Measurements from ENCODE around the gene CMTM8.

Gene CMTM8

DNA sequence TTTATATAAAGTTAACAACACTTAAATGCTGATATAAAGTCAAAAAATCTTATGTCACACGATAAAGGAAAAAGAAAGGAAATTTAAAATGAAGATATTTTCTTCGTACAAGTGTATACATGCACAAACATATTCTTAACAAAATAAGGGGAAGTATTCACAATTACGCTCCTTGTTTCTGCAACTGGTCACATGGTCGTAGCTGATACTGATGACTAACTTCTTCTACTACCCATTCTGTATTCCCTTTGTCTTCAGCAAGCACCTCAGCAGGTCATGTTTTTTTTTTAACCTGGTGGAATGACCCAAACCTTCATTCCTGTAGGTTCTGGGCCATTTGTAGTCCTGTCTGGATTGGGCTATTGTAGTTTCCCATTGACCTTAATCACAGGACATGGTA lies 30.0 kb upstream of the CMTM8 start:
- Histone ChIP-seq H3K4me3 (ENCODE audit: low read depth, low read length) (no peak overlapping the region), H3K36me3 (no peaks in the 10 kb centered on the region), H3K27me3 (no peaks in the 10 kb centered on the region), H3K4me1 (no peaks in the 10 kb centered on the region), H3K9me3 (no peaks in the 10 kb centered on the region)
- TF ChIP-seq, protein P1, sequence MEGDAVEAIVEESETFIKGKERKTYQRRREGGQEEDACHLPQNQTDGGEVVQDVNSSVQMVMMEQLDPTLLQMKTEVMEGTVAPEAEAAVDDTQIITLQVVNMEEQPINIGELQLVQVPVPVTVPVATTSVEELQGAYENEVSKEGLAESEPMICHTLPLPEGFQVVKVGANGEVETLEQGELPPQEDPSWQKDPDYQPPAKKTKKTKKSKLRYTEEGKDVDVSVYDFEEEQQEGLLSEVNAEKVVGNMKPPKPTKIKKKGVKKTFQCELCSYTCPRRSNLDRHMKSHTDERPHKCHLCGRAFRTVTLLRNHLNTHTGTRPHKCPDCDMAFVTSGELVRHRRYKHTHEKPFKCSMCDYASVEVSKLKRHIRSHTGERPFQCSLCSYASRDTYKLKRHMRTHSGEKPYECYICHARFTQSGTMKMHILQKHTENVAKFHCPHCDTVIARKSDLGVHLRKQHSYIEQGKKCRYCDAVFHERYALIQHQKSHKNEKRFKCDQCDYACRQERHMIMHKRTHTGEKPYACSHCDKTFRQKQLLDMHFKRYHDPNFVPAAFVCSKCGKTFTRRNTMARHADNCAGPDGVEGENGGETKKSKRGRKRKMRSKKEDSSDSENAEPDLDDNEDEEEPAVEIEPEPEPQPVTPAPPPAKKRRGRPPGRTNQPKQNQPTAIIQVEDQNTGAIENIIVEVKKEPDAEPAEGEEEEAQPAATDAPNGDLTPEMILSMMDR (IDR thresholded peaks at IDR 0.05; ENCODE audit: low read depth, low read length), result no peak
- no peak for DNase-seq

DNA sequence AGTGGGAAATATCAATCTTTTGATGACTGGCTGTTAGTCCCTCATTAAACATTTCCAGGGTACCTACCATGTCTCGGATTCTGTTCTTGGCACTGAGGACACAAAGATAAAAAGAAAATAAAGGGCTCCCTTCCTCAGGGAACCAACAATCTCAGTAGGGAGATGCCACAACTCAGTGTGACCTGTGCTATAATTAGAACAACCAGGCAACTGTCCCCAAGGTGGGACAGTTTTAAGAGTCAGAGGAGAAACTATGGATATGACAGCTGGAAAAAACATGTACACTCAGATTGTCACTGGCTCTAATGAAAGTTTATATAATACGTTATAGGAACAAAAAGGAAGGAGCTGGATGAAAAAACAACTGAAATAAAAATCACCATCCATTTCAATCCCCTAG lies 23.3 kb upstream of the CMTM8 start:
- Histone ChIP-seq H3K27me3 (no peaks in the 10 kb centered on the region), H3K4me1 (no peaks in the 10 kb centered on the region), H3K36me3 (no peaks in the 10 kb centered on the region), H3K9me3 (no peaks in the 10 kb centered on the region), H3K4me3 (ENCODE audit: low read depth, low read length) (no peak overlapping the region)
- TF ChIP-seq, protein P1 (IDR thresholded peaks at IDR 0.05; ENCODE audit: low read depth, low read length), result no peak
- DNase-seq, result no peak

DNA sequence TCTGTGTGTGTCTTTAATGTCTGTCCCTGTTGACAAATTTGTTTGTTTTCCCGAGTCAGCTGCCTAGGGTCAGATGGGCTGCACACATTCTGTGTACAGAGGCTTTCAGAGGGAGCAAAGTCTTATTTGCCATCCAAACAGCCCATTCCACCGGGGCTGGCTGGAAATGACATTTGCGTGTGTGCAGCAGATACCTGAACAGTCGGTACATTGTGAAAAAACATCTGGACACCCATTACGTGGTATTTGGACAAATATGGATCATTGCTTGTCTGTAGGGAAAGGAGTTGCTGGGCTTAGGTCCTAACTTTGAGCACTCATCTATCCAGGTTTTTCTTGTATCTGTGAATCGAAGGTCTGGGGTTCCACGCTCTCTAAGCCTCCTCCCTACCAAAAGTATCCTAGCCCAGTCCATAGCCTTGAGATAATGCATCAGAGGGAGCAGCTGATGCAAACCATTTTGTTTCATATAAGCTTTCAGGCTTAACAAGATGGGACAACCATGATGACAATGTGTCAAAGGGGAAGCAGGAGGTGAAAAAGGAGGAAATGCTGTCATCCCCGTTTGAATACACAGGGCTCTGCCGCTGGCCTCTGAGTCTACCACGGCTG lies 22.2 kb upstream of the CMTM8 start:
- H3K27me3 ChIP-seq, result no peaks in the 10 kb centered on the region
- H3K4me1 ChIP-seq, result no peaks in the 10 kb centered on the region
- H3K36me3 ChIP-seq, result no peaks in the 10 kb centered on the region
- no peak overlapping the region for H3K4me3 ChIP-seq (ENCODE audit: low read depth, low read length)
- DNase-seq, result no peak
- TF ChIP-seq, protein P1 (IDR thresholded peaks at IDR 0.05; ENCODE audit: low read depth, low read length), result no peak
- no peaks in the 10 kb centered on the region for H3K9me3 ChIP-seq

DNA sequence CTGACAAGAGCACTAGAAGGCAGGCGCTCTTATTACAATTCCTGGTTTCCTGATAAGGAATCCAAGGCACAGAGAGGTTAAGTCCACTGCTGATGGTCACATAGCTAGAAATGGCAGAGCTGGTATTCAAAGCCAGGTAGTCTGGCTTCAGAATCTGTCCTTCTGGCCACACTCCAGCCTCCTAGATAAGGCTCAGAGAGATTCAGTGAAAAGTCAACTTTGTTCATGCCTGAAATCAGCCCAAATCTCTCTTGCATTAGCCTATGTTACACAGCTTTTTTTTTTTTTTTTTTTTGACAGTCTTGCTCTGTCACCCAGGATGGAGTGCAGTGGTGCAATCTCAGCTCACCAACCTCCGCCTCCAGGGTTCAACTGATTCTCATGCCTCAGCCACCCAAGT lies 21.1 kb upstream of the CMTM8 start:
- TF ChIP-seq, protein P1 (IDR thresholded peaks at IDR 0.05; ENCODE audit: low read depth, low read length), result no peak
- DNase-seq, result no peak
- Histone ChIP-seq H3K4me1 (no peaks in the 10 kb centered on the region), H3K36me3 (no peaks in the 10 kb centered on the region), H3K4me3 (ENCODE audit: low read depth, low read length) (no peak overlapping the region), H3K27me3 (no peaks in the 10 kb centered on the region), H3K9me3 (no peaks in the 10 kb centered on the region)

DNA sequence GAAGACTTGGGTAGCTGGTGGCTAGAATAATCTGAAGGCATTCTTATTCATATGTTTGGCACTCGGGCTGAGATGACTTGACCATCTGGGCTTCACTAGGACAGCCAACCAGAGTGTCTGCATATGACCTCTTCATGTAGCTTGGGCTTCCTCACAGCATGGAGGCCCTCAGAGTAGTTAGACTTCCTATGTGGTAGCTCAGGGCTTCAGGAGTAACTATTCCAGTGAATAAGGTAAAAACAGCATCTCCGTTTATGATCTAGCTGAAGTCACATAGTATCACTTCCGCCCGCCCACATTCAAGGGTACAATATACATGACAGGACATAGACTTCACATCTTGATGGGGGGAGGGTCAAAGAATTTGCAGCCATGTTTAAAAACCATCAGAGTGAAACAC lies 18.9 kb upstream of the CMTM8 start:
- H3K36me3 ChIP-seq, result no peaks in the 10 kb centered on the region
- no peaks in the 10 kb centered on the region for H3K27me3 ChIP-seq
- H3K4me3 ChIP-seq (ENCODE audit: low read depth, low read length), result no peak overlapping the region
- H3K4me1 ChIP-seq, result no peaks in the 10 kb centered on the region
- H3K9me3 ChIP-seq, result no peaks in the 10 kb centered on the region
- TF ChIP-seq, protein P1 (IDR thresholded peaks at IDR 0.05; ENCODE audit: low read depth, low read length), result no peak
- DNase-seq, result no peak

DNA sequence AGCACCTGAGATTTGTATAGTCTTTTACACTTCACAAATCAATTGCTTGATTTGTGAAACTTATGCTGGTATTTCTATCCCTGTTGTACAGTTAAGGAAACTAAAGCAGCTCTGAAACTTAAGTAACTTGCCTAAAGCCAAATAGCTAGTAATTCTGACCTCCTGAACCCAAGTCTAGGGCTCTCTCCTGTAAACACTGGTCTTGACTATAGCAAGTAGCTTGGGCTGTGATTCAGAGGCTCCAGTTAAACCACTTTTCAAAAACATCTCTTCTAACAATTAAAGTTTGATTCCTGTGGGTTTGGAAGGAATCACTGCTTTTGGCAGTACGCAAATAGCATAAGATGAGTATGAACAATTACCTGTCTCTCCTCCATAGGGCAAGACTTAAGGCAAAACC lies 18.5 kb upstream of the CMTM8 start:
- no peak overlapping the region for H3K4me3 ChIP-seq (ENCODE audit: low read depth, low read length)
- H3K9me3 ChIP-seq, result no peaks in the 10 kb centered on the region
- H3K27me3 ChIP-seq, result no peaks in the 10 kb centered on the region
- H3K4me1 ChIP-seq, result no peaks in the 10 kb centered on the region
- no peaks in the 10 kb centered on the region for H3K36me3 ChIP-seq
- DNase-seq, result no peak
- TF ChIP-seq, protein P1 (IDR thresholded peaks at IDR 0.05; ENCODE audit: low read depth, low read length), result no peak
